Calu3 (cell line): ENCODE measurements around the gene CDK17. TPM values are rescaled to one million over a fixed set of nuclear protein-coding genes. Genes with fewer than 3 reads are reported as not detected.

Experiments used
- BruUV-seq: library from RNA; stranded (reverse); fragments of 400-500 nt; replicated peaks from 2 replicates; lab custom pipeline; 2021; lab: Mats Ljungman, UMichigan
- CTCF ChIA-PET: fragments of 300-600 bp; sonication (Branson Sonifier 250); formaldehyde crosslinking; loops from one replicate; lab custom pipeline; 2022; ENCODE audit warnings: antibody characterized with exemption; lab: Charles Lee
- DNase-seq: peaks from one replicate; pipeline ENCODE4 v3.0.0; 2022
- H3K27ac Mint-ChIP-seq: one replicate; pipeline ENCODE4 v1.8.0; 2022; ENCODE audit warnings: mixed read lengths; ENCODE audit not compliant: unreplicated experiment
- H3K27me3 Mint-ChIP-seq: one replicate; pipeline ENCODE4 v1.8.0; 2022; ENCODE audit warnings: mixed read lengths; ENCODE audit not compliant: unreplicated experiment
- H3K36me3 Mint-ChIP-seq: one replicate; pipeline ENCODE4 v1.8.0; 2022; ENCODE audit warnings: mild to moderate bottlenecking, moderate library complexity, mixed read lengths; ENCODE audit not compliant: insufficient read depth, unreplicated experiment
- H3K4me1 Mint-ChIP-seq: one replicate; pipeline ENCODE4 v1.8.0; 2022; ENCODE audit warnings: mild to moderate bottlenecking, low read depth, mixed read lengths; ENCODE audit not compliant: unreplicated experiment
- H3K4me3 Mint-ChIP-seq: one replicate; pipeline ENCODE4 v1.8.0; 2022; ENCODE audit warnings: mild to moderate bottlenecking, low read depth, moderate library complexity, mixed read lengths; ENCODE audit not compliant: unreplicated experiment
- H3K9me3 Mint-ChIP-seq: one replicate; pipeline ENCODE4 v1.8.0; 2022; ENCODE audit warnings: low read depth, mixed read lengths; ENCODE audit not compliant: unreplicated experiment
- CTCF ChIP-seq: fragments of 200-600 bp; IDR thresholded peaks from one replicate; pipeline ENCODE4 v1.8.0; 2022; ENCODE audit warnings: antibody characterized with exemption; ENCODE audit not compliant: unreplicated experiment
- intact Hi-C: fragments of 100-400 bp; cut with micrococcal nuclease; formaldehyde crosslinking; loops from one replicate; pipeline ENCODE4 v1.10.0; 2022; ENCODE audit not compliant: unreplicated experiment
- total RNA-seq: library from RNA; stranded (reverse); gene quantifications from 2 replicates; pipeline ENCODE4 v1.2.3, GENCODE V29; 2022

CDK17 gene
- total RNA-seq, 1 experiment from 2014 or later = 28.8 TPM

GRCh38 chr12:96444399-96444798 lies 44.2 kb upstream of the CDK17 start:
- H3K27me3 Mint-ChIP-seq = no peaks in the 10 kb centered on the region
- no peak for DNase-seq
- H3K27ac Mint-ChIP-seq = no peak overlapping the region
- peaks cover 14% of the 10 kb centered on the region for H3K4me1 Mint-ChIP-seq
- BruUV-seq = no TSS peak
- no peak overlapping the region for H3K4me3 Mint-ChIP-seq
- no peaks in the 10 kb centered on the region for H3K36me3 Mint-ChIP-seq
- CTCF ChIA-PET = interaction anchor here (0.7 kb wide), 1 partner anchor 13 kb away, joined by 5 read pairs; no protein-coding TSS in a partner anchor
- H3K9me3 Mint-ChIP-seq = no peaks in the 10 kb centered on the region
- intact Hi-C loops = no loop called here
- TF ChIP-seq CTCF = no peak

- Mint-ChIP-seq H3K27me3 (no peaks in the 10 kb centered on the region), H3K9me3 (no peaks in the 10 kb centered on the region), H3K36me3 (no peaks in the 10 kb centered on the region), H3K27ac (no peak overlapping the region), H3K4me1 (peaks cover 14% of the 10 kb centered on the region), H3K4me3 (no peak overlapping the region)
- intact Hi-C loops = no loop called here
- no peak for TF ChIP-seq CTCF
- CTCF ChIA-PET = no interaction called here
- no peak for DNase-seq
- BruUV-seq = no TSS peak
Observed at GRCh38 chr12:96442906-96443305, 42.7 kb upstream of the CDK17 start.

- H3K4me1 Mint-ChIP-seq = peaks cover 14% of the 10 kb centered on the region
- TF ChIP-seq CTCF = no peak
- intact Hi-C loops = no loop called here
- no TSS peak for BruUV-seq
- H3K36me3 Mint-ChIP-seq = no peaks in the 10 kb centered on the region
- no peaks in the 10 kb centered on the region for H3K9me3 Mint-ChIP-seq
- no peak for DNase-seq
- H3K27ac Mint-ChIP-seq = no peak overlapping the region
- CTCF ChIA-PET = no interaction called here
- H3K27me3 Mint-ChIP-seq = no peaks in the 10 kb centered on the region
- H3K4me3 Mint-ChIP-seq = no peak overlapping the region
Observed at GRCh38 chr12:96441816-96442215, 41.6 kb upstream of the CDK17 start.

GRCh38 chr12:96438330-96438729 lies 38.1 kb upstream of the CDK17 start:
- Mint-ChIP-seq H3K4me3 (no peak overlapping the region), H3K4me1 (no peaks in the 10 kb centered on the region), H3K27me3 (no peaks in the 10 kb centered on the region), H3K9me3 (no peaks in the 10 kb centered on the region), H3K36me3 (no peaks in the 10 kb centered on the region), H3K27ac (no peak overlapping the region)
- no TSS peak for BruUV-seq
- intact Hi-C loops = no loop called here
- no peak for TF ChIP-seq CTCF
- no peak for DNase-seq
- CTCF ChIA-PET = no interaction called here
